ENCODE data around the gene CD302.

Gene CD302

DNA sequence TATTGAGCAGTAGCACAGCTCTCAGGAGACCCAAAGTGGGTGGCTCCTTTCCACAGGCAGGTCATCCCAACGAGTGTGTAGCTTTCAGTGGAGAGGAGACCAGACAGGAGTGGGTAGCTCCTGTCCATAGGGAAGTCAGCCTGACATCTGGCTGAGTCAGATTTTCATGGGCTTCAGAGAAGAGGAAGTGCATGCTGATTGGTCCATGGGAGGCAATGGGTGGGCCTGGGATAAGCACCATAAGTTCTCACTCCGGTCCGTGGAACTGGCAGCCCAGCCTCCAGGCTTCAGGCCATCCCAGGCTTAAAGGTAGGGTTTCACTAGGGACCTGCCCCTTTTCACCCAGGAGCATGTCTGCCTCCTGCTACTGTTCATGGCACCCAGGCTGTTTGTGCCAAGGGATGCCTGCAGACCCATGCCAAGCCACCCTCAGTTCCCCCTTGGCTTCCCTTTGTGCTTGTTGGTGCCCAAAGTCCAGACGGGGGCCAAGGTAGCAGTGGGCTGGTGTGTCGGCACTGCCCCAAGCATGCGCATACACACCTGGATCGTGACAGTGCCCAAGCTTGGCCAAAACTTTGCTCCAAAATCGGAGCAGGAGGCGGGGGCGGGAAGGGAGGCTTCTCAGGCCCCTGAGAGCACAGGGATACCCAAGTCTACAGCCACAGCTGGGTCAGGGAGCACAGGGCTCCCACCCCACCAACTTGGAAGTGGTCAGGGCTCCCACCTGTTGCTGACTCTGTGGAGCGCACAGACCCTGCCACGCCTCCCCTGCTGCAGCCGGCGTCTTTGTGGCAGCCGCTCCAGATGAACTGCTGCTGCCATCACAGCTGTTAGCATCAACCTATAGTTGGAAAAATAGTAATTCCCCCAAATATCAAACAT lies 59.3 kb downstream of the CD302 start:
- Histone ChIP-seq H2AFZ (ENCODE audit: low read depth, low read length, severe bottlenecking) (no peak overlapping the region), H3K9me3 (ENCODE audit: insufficient read depth, low read length) (no peaks in the 10 kb centered on the region), H3K27me3 (ENCODE audit: low read length) (no peaks in the 10 kb centered on the region), H3K9ac (ENCODE audit: low read length) (no peak overlapping the region), H3K79me2 (ENCODE audit: insufficient read depth, low read length) (peaks cover 90% of the 10 kb centered on the region), H3K27ac (ENCODE audit: low read depth, low read length) (no peak overlapping the region), H3K9me2 (replicated peaks; ENCODE audit: insufficient read depth, low read length) (no peaks in the 10 kb centered on the region), H3F3A (ENCODE audit: insufficient read depth) (peaks cover 5% of the 10 kb centered on the region; the same call in 1 of the 2 replicates), H3K36me3 (ENCODE audit: low read length) (peaks cover 29% of the 10 kb centered on the region; the same call in 1 of the 2 replicates), H4K20me1 (ENCODE audit: low read depth, low read length) (peaks cover 29% of the 10 kb centered on the region), H3K4me3 (ENCODE audit: insufficient read depth, low read length, poor library complexity, severe bottlenecking) (no peak overlapping the region), H3K4me2 (ENCODE audit: low read depth, low read length, poor library complexity, severe bottlenecking) (no peak overlapping the region)
- TF ChIP-seq, protein P1, sequence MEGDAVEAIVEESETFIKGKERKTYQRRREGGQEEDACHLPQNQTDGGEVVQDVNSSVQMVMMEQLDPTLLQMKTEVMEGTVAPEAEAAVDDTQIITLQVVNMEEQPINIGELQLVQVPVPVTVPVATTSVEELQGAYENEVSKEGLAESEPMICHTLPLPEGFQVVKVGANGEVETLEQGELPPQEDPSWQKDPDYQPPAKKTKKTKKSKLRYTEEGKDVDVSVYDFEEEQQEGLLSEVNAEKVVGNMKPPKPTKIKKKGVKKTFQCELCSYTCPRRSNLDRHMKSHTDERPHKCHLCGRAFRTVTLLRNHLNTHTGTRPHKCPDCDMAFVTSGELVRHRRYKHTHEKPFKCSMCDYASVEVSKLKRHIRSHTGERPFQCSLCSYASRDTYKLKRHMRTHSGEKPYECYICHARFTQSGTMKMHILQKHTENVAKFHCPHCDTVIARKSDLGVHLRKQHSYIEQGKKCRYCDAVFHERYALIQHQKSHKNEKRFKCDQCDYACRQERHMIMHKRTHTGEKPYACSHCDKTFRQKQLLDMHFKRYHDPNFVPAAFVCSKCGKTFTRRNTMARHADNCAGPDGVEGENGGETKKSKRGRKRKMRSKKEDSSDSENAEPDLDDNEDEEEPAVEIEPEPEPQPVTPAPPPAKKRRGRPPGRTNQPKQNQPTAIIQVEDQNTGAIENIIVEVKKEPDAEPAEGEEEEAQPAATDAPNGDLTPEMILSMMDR (IDR thresholded peaks at IDR 0.05; ENCODE audit: insufficient read depth, low read length, poor library complexity, severe bottlenecking) = no peak
- TF ChIP-seq EZH2phosphoT487 (conservative IDR thresholded peaks at IDR 0.05; ENCODE audit: low read length) = no peak

DNA sequence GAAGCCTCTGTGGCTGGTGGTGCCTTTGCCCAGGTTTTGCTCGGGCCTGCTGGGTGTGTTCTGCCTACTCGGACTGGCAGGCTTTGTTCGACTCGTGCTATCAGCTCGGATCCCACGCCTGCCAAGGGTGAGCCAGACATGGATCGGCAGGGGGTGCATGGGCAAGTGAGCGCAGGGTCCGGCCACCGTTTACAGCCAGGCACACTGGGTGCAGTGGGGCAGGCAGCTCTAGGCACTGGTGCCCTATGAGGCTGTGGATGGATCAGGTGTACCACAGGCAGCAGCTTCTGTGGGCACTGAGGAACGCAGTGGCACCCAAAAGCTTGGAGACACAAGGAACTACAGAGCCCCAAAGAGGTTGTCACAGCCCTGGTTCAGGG lies 60.1 kb downstream of the CD302 start:
- Histone ChIP-seq H3K27ac (ENCODE audit: low read depth, low read length) (no peak overlapping the region), H3K9me3 (ENCODE audit: insufficient read depth, low read length) (no peaks in the 10 kb centered on the region), H3K4me2 (ENCODE audit: low read depth, low read length, poor library complexity, severe bottlenecking) (no peak overlapping the region), H3K4me3 (ENCODE audit: insufficient read depth, low read length, poor library complexity, severe bottlenecking) (no peak overlapping the region), H3K9ac (ENCODE audit: low read length) (no peak overlapping the region), H3K79me2 (ENCODE audit: insufficient read depth, low read length) (peaks cover 94% of the 10 kb centered on the region), H3K9me2 (replicated peaks; ENCODE audit: insufficient read depth, low read length) (no peaks in the 10 kb centered on the region), H2AFZ (ENCODE audit: low read depth, low read length, severe bottlenecking) (no peak overlapping the region), H4K20me1 (ENCODE audit: low read depth, low read length) (peaks cover 34% of the 10 kb centered on the region), H3K36me3 (ENCODE audit: low read length) (peaks cover 29% of the 10 kb centered on the region), H3F3A (ENCODE audit: insufficient read depth) (peaks cover 5% of the 10 kb centered on the region; the same call in 1 of the 2 replicates), H3K27me3 (ENCODE audit: low read length) (no peaks in the 10 kb centered on the region)
- no peak for TF ChIP-seq EZH2phosphoT487 (conservative IDR thresholded peaks at IDR 0.05; ENCODE audit: low read length)

- no peak overlapping the region for H3K9ac ChIP-seq (ENCODE audit: low read length)
- no peaks in the 10 kb centered on the region for H3K9me3 ChIP-seq (ENCODE audit: insufficient read depth, low read length)
- H3F3A ChIP-seq (ENCODE audit: insufficient read depth) = peaks cover 5% of the 10 kb centered on the region; the same call in 1 of the 2 replicates
- no peaks in the 10 kb centered on the region for H3K27me3 ChIP-seq (ENCODE audit: low read length)
- peaks cover 34% of the 10 kb centered on the region for H4K20me1 ChIP-seq (ENCODE audit: low read depth, low read length)
- H3K9me2 ChIP-seq (replicated peaks; ENCODE audit: insufficient read depth, low read length) = no peaks in the 10 kb centered on the region
- no peak overlapping the region for H2AFZ ChIP-seq (ENCODE audit: low read depth, low read length, severe bottlenecking)
- H3K4me3 ChIP-seq (ENCODE audit: insufficient read depth, low read length, poor library complexity, severe bottlenecking) = no peak overlapping the region
- H3K36me3 ChIP-seq (ENCODE audit: low read length) = peaks cover 33% of the 10 kb centered on the region
- H3K27ac ChIP-seq (ENCODE audit: low read depth, low read length) = no peak overlapping the region
- TF ChIP-seq EZH2phosphoT487 (conservative IDR thresholded peaks at IDR 0.05; ENCODE audit: low read length) = no peak
- TF ChIP-seq, protein P1 (IDR thresholded peaks at IDR 0.05; ENCODE audit: insufficient read depth, low read length, poor library complexity, severe bottlenecking) = no peak
- H3K79me2 ChIP-seq (ENCODE audit: insufficient read depth, low read length) = peaks cover 96% of the 10 kb centered on the region
- H3K4me2 ChIP-seq (ENCODE audit: low read depth, low read length, poor library complexity, severe bottlenecking) = no peak overlapping the region
Measured at GRCh38 chr2:159737292-159737916, 60.6 kb downstream of the CD302 start.

Data from SU-DHL-6 (cell line).